HCT116 (cell line): ENCODE results near the gene DCP1A. TPM values are rescaled to one million over a fixed set of nuclear protein-coding genes. Genes with fewer than 3 reads are reported as not detected.
"Not testable (repeated sequence)": the region's sequence is repeated elsewhere in the genome, so short reads cannot be mapped to it uniquely, and the experiment has no call there.

Experiments
- ATAC-seq: fragments of 200-7000 bp; cut with Tn5 transposase; 2 replicates; pipeline ENCODE4 v1.9.1; 2020; ENCODE audit warnings: mild to moderate bottlenecking, moderate library complexity
- BruUV-seq: library from RNA; stranded (reverse); fragments of 400-500 nt; replicated peaks from 2 replicates; lab custom pipeline; 2021; lab: Mats Ljungman, UMichigan
- CTCF ChIA-PET: fragments of 300-600 bp; sonication (Branson Sonifier 250); formaldehyde crosslinking; loops from one replicate; lab custom pipeline; 2021; ENCODE audit warnings: antibody characterized with exemption; lab: Charles Lee
- POLR2A ChIA-PET: fragments of 300-600, 350-600 bp; sonication (Branson Sonifier 250); formaldehyde crosslinking; loops from one replicate; lab custom pipeline; 2021; ENCODE audit warnings: antibody characterized with exemption; lab: Charles Lee
- RAD21 ChIA-PET, 2 experiments: fragments of 300-600 bp; sonication (Branson Sonifier 250); formaldehyde crosslinking; loops; one replicate each; lab custom pipeline; 2023; ENCODE audit warnings: low total read pairs in 2 of 2; ENCODE audit not compliant: uncharacterized antibody in 2 of 2, unreplicated experiment in 2 of 2, low non-redundant PET in 1 of 2; lab: Charles Lee
- DNase-seq: peaks from one replicate; pipeline ENCODE4 v3.0.0-alpha.2; 2010; ENCODE audit warnings: low read depth, low spot score
- H2AFZ ChIP-seq: fragments of 200-600 bp; shearing (Covaris generic), sonication (generic); 2 replicates; pipeline ENCODE4 v1.6.1; 2017; ENCODE audit warnings: low read depth, mixed run types, mixed read lengths, antibody characterized with exemption, low read length; ENCODE audit not compliant: poor library complexity, severe bottlenecking
- H3K27ac ChIP-seq: 2 replicates; pipeline ENCODE4 v1.5.1; 2012; ENCODE audit warnings: low read depth, low read length
- H3K27me3 ChIP-seq: fragments of 200-600 bp; sonication (generic); 2 replicates; pipeline ENCODE4 v1.6.1; 2016; ENCODE audit warnings: mixed run types, low read length, mixed read lengths; ENCODE audit not compliant: insufficient read depth
- H3K36me3 ChIP-seq, 2 experiments: fragments of 200-500 bp in 1 of 2; fragments of 200-600 bp in 1 of 2; sonication (Bioruptor generic) in 1 of 2; sonication (generic) in 1 of 2; 2 replicates each; pipeline versions ENCODE4 v1.5.1 to v1.6.1; 2014 to 2016; ENCODE audit warnings: low read length in 2 of 2, inconsistent platforms in 1 of 2, mixed read lengths in 1 of 2, mixed run types in 1 of 2; ENCODE audit not compliant: insufficient read depth in 2 of 2, control insufficient read depth in 1 of 2
- H3K4me1 ChIP-seq, 2 experiments: fragments of 200-600 bp in 1 of 2; sonication (generic) in 1 of 2; 2 replicates each; pipeline versions ENCODE4 v1.5.1 to v1.6.1; 2012 to 2017; ENCODE audit warnings: low read length in 2 of 2, inconsistent platforms in 1 of 2, mild to moderate bottlenecking in 1 of 2, mixed read lengths in 1 of 2, mixed run types in 1 of 2, moderate library complexity in 1 of 2; ENCODE audit not compliant: insufficient read depth in 2 of 2, control insufficient read depth in 1 of 2
- H3K4me2 ChIP-seq: fragments of 200-600 bp; sonication (generic); 2 replicates; pipeline ENCODE4 v1.6.1; 2017; ENCODE audit warnings: mixed run types, low read length, mixed read lengths
- H3K4me3 ChIP-seq, 2 experiments: fragments of 200-600 bp in 1 of 2; sonication (generic) in 1 of 2; replicated peaks in 1 of 2; 2 replicates each; pipeline ENCODE4 v1.5.1; 2011 to 2016; ENCODE audit warnings: low read length in 2 of 2, control low read depth in 1 of 2, low read depth in 1 of 2, mild to moderate bottlenecking in 1 of 2, mixed read lengths in 1 of 2, mixed run types in 1 of 2
- H3K79me2 ChIP-seq: fragments of 200-600 bp; sonication (generic); 2 replicates; pipeline ENCODE4 v1.6.1; 2017; ENCODE audit warnings: mild to moderate bottlenecking, mixed run types, low read length, moderate library complexity, mixed read lengths; ENCODE audit not compliant: insufficient read depth
- H3K9ac ChIP-seq: fragments of 200-600 bp; sonication (generic); 2 replicates; pipeline ENCODE4 v1.6.1; 2016; ENCODE audit warnings: low read length, mixed read lengths
- H3K9me2 ChIP-seq: fragments of 200-600 bp; sonication (generic), shearing (Covaris generic); 2 replicates; pipeline ENCODE4 v1.6.1; 2017; ENCODE audit warnings: mixed run types, mild to moderate bottlenecking, moderate library complexity; ENCODE audit not compliant: insufficient read depth
- H3K9me3 ChIP-seq, 2 experiments: fragments of 200-500 bp in 1 of 2; fragments of 200-600 bp in 1 of 2; sonication (Bioruptor generic) in 1 of 2; sonication (generic) in 1 of 2; 2 replicates each; pipeline ENCODE4 v1.6.1; 2014 to 2017; ENCODE audit warnings: low read length in 2 of 2, mixed read lengths in 2 of 2, inconsistent platforms in 1 of 2, low read depth in 1 of 2, mild to moderate bottlenecking in 1 of 2, mixed run types in 1 of 2, moderate library complexity in 1 of 2; ENCODE audit not compliant: control insufficient read depth in 1 of 2, insufficient read depth in 1 of 2
- H4K20me1 ChIP-seq: fragments of 200-600 bp; sonication (generic), shearing (Covaris generic); 2 replicates; pipeline ENCODE4 v1.6.1; 2017; ENCODE audit warnings: mixed run types, mild to moderate bottlenecking, moderate library complexity; ENCODE audit not compliant: insufficient read depth
- POLR2A ChIP-seq: IDR thresholded peaks from 2 replicates; pipeline ENCODE4 v1.7.0; 2011; ENCODE audit warnings: borderline replicate concordance; ENCODE audit not compliant: insufficient read depth, insufficient read length; ENCODE audit errors: extremely low read depth
- RAD21 ChIP-seq: IDR thresholded peaks from 2 replicates; pipeline ENCODE4 v1.6.1; 2012; ENCODE audit warnings: low read depth, mild to moderate bottlenecking
- intact Hi-C: fragments of 100-400 bp; cut with micrococcal nuclease; formaldehyde crosslinking; loops from 2 replicates; pipeline ENCODE4 v1.10.0; 2022
- total RNA-seq: library from RNA; stranded (reverse); gene quantifications from one replicate; pipeline ENCODE4 v1.2.1, GENCODE V29; 2021; ENCODE audit not compliant: unreplicated experiment
- TF ChIP-seq, protein P1 (sequence below), 3 experiments: fragments of 200-600 bp in 1 of 3; sonication (generic) in 1 of 3; IDR thresholded peaks in 2 of 3; conservative IDR thresholded peaks in 1 of 3; 2 replicates each; pipeline ENCODE4 v1.5.1; 2012 to 2017; ENCODE audit warnings: low read depth in 2 of 3, low read length in 2 of 3, antibody characterized with exemption in 1 of 3, borderline replicate concordance in 1 of 3, control low read depth in 1 of 3, mild to moderate bottlenecking in 1 of 3, mixed read lengths in 1 of 3, mixed run types in 1 of 3, moderate library complexity in 1 of 3; ENCODE audit not compliant: insufficient read depth in 1 of 3

Gene DCP1A
- total RNA-seq, 1 experiment from 2014 or later: 33.2 TPM

DNA sequence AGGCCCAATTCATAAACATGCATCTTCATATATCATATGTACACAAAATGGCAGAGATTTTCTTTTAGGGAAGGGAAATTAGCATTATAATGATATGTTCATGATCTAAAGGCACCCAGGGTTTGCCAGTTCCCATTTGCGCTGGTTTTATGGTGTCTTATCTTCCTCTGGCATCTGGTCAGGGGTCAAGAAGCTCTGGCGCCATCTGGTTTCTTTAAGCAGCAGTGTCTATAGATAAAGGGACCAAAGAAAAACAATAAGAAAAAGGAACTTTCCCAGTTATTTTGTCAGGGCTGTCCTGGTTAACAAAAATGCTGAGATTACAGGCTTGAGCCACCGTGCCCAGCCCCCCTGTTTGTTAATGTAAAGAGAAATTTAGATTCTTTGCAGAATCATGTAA lies 3.3 kb upstream of the DCP1A start:
- ATAC-seq (no peak), DNase-seq (peak; percentile 18)
- ChIA-PET CTCF (interaction anchor here (0.7 to 1.0 kb wide), 2 partner anchors 10 to 104 kb away, joined by 3 to 4 read pairs; no protein-coding TSS in a partner anchor), POLR2A (no interaction called here), RAD21 (no interaction called here)
- no peaks in the 10 kb centered on the region for H3K9me2 ChIP-seq
- no peaks in the 10 kb centered on the region for H3K9me3 ChIP-seq
- intact Hi-C loops: loop anchor here (1.0 to 10.0 kb wide), 2 partner anchors 130 to 544 kb away; partner anchors contain the start of gene SELENOK
- H2AFZ ChIP-seq: peak overlapping the region; percentile 91
- H3K4me2 ChIP-seq: peak overlapping the region; percentile 34
- H3K27me3 ChIP-seq: no peaks in the 10 kb centered on the region
- H3K4me1 ChIP-seq: peaks cover 6 to 30% of the 10 kb centered on the region in 2 experiments
- H3K79me2 ChIP-seq: peaks cover 17% of the 10 kb centered on the region
- TF ChIP-seq, protein P1, sequence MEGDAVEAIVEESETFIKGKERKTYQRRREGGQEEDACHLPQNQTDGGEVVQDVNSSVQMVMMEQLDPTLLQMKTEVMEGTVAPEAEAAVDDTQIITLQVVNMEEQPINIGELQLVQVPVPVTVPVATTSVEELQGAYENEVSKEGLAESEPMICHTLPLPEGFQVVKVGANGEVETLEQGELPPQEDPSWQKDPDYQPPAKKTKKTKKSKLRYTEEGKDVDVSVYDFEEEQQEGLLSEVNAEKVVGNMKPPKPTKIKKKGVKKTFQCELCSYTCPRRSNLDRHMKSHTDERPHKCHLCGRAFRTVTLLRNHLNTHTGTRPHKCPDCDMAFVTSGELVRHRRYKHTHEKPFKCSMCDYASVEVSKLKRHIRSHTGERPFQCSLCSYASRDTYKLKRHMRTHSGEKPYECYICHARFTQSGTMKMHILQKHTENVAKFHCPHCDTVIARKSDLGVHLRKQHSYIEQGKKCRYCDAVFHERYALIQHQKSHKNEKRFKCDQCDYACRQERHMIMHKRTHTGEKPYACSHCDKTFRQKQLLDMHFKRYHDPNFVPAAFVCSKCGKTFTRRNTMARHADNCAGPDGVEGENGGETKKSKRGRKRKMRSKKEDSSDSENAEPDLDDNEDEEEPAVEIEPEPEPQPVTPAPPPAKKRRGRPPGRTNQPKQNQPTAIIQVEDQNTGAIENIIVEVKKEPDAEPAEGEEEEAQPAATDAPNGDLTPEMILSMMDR (IDR thresholded peaks at IDR 0.05 in 2 of 3, conservative IDR thresholded peaks at IDR 0.05 in 1 of 3; ENCODE audit: borderline replicate concordance in 1 of 3, insufficient read depth in 1 of 3, low read depth in 2 of 3, low read length in 2 of 3): peak; percentile 54 to 63 (median 55); a peak in 5 of 6 replicates
- TF ChIP-seq POLR2A (no peak), RAD21 (peak; percentile 66)
- TF ChIP-seq, all 23 proteins: peak for 2
- Histone ChIP-seq H3K4me3 (no peak overlapping the region), H3K9ac (no peak overlapping the region), H4K20me1 (no peaks in the 10 kb centered on the region), H3K27ac (no peak overlapping the region), H3K36me3 (no peaks in the 10 kb centered on the region)
- BruUV-seq: no TSS peak

DNA sequence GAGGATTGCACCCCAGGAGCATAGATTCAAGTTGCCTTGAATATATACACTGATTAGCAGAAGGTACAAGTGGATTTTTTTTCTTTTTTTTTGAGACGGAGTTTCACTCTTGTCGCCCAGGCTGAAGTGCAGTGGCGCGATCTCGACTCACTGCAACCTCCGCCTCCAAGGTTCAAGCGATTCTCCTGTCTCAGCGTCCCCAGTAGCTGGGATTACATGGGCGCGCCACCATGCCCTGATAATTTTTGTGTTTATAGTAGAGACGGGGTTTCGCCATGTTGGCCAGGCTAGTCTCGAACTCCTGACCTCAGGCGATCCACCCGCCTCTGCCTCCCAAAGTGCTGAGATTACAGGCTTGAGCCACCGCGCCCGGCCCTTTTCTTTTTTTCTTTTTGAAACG lies 775 bp upstream of the DCP1A start:
- H3K4me1 ChIP-seq: peaks cover 6 to 26% of the 10 kb centered on the region in 2 experiments
- H3K9me2 ChIP-seq, BruUV-seq, RAD21 ChIA-PET, ATAC-seq, H3K27me3 ChIP-seq, intact Hi-C loops, H4K20me1 ChIP-seq, DNase-seq, H3K36me3 ChIP-seq, H3K9me3 ChIP-seq: not testable (repeated sequence)
- ChIA-PET CTCF (interaction anchor here (1.0 kb wide), 1 partner anchor 362 kb away, joined by 3 read pairs; no protein-coding TSS in a partner anchor), POLR2A (interaction anchor here (0.7 to 1.6 kb wide), 4 partner anchors 9 to 94 kb away, joined by 3 to 5 read pairs (median 4); no protein-coding TSS in a partner anchor)
- peak overlapping the region; percentile 88 for H2AFZ ChIP-seq
- peak overlapping the region; percentile 89 for H3K4me2 ChIP-seq
- H3K4me3 ChIP-seq: peak overlapping the region; percentile 69 to 99
- peak overlapping the region; percentile 83 for H3K27ac ChIP-seq
- peaks cover 42% of the 10 kb centered on the region for H3K79me2 ChIP-seq
- peak overlapping the region; percentile 92 for H3K9ac ChIP-seq
